Activated CD4-positive, alpha-beta T cell treated with anti-CD3 and anti-CD28 coated beads, Interleukin-2, amount 10 ng/mL, durations not matched to agents 7 days and 5 days (primary cell): ENCODE results near the gene CORO2A. TPM values are rescaled to one million over a fixed set of nuclear protein-coding genes. Genes with fewer than 3 reads are reported as not detected.
"Not testable (repeated sequence)": the region's sequence is repeated elsewhere in the genome, so short reads cannot be mapped to it uniquely, and the experiment has no call there.

Experiments
- CTCF ChIA-PET: fragments of 350-600 bp; sonication (Branson Sonifier 250); formaldehyde crosslinking; loops from one replicate; lab custom pipeline; 2021; ENCODE audit warnings: antibody characterized with exemption; lab: Charles Lee
- POLR2A ChIA-PET: fragments of 350-600 bp; sonication (Branson Sonifier 250); formaldehyde crosslinking; loops from one replicate; lab custom pipeline; 2021; ENCODE audit warnings: antibody characterized with exemption; lab: Charles Lee
- DNase-seq: peaks from one replicate; pipeline ENCODE4 v3.0.0-alpha.2; 2020
- H3K27ac Mint-ChIP-seq: one replicate; pipeline ENCODE4 v1.8.0; 2021; ENCODE audit warnings: mild to moderate bottlenecking, moderate library complexity, mixed read lengths
- H3K27me3 Mint-ChIP-seq: one replicate; pipeline ENCODE4 v1.8.0; 2021; ENCODE audit warnings: mixed read lengths
- H3K36me3 Mint-ChIP-seq: one replicate; pipeline ENCODE4 v1.8.0; 2021; ENCODE audit warnings: low read depth, mixed read lengths
- H3K4me1 Mint-ChIP-seq: one replicate; pipeline ENCODE4 v1.8.0; 2021; ENCODE audit warnings: mixed read lengths
- H3K4me3 Mint-ChIP-seq: one replicate; pipeline ENCODE4 v1.8.0; 2021; ENCODE audit warnings: mild to moderate bottlenecking, moderate library complexity, mixed read lengths
- H3K9me3 Mint-ChIP-seq: one replicate; pipeline ENCODE4 v1.8.0; 2021; ENCODE audit warnings: mixed read lengths
- total RNA-seq, 2 experiments: library from RNA; stranded (reverse); gene quantifications; one replicate each; pipeline ENCODE4 v1.2.3, GENCODE V29; 2021

Gene CORO2A
- total RNA-seq, 2 experiments from 2014 or later, result 7.2 to 8.2 TPM

DNA sequence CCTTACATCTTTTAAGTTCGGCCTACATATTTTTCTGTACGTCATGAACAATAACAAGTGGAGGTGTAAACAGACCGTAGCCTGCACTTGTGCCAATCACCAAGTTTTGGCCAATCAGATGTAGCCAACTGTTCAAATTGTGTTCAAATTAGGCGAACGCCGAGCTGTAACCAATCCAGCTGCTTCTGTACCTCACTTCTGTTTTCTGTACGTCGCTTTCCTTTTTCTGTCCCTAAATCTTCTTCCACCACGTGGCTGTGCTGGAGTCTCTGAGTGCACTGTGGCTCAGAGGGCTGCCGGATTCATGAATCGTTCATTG, 99.9 kb downstream of the CORO2A start:
- H3K4me3 Mint-ChIP-seq, result no peak overlapping the region
- H3K4me1 Mint-ChIP-seq, result peaks cover 46% of the 10 kb centered on the region
- no peaks in the 10 kb centered on the region for H3K27me3 Mint-ChIP-seq
- H3K9me3 Mint-ChIP-seq, result no peaks in the 10 kb centered on the region
- peaks cover 75% of the 10 kb centered on the region for H3K36me3 Mint-ChIP-seq
- ChIA-PET POLR2A (no interaction called here), CTCF (interaction anchor here (1.3 kb wide), 2 partner anchors 13 to 17 kb away, joined by 3 read pairs; no protein-coding TSS in a partner anchor)
- no peak for DNase-seq
- H3K27ac Mint-ChIP-seq, result no peak overlapping the region

DNA sequence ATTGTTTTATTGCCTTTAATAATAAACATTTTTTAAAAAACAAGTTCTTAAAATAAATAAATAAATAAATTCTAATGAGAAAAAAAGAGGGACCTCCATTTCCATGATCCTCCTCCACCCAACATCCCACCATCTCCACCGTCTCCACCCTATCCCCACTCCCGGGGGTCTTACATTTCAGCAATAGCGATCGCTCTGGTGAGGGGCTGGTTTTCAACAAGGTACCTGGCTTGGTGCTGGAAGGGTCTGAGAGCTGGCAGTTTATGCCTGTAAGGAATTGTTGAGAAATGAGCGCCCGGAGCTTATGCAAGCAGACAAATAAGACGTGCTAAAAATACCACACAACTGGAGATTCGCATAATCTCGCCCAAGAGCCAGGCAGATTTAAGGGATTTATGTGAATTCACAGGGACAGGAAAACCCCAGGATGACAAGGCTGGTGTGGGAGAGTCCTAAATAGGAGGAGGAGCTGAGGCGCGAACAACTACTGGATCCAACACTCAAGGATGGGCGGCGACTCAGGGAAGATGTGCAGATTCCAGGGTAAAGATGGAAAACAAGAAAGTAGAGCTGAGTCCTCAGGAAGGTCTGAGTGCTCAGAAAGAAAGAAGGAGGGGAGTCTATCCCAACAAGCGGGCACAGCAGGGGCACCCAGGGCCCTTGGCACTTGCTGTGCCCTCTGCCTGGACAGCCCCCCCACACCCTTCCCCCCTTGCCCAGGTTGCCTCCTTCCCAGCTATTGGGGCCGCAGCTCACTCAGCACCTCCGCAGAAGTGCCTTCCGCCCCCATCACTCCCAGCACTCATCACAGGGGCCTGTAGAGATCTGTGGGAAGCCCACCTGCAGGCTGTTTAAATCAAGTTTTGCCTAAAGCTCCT, 100.5 kb downstream of the CORO2A start:
- ChIA-PET POLR2A (no interaction called here), CTCF (interaction anchor here (0.6 to 1.3 kb wide), 2 partner anchors 18 to 28 kb away, joined by 3 read pairs; no protein-coding TSS in a partner anchor)
- DNase-seq, result no peak
- H3K27ac Mint-ChIP-seq, result peak overlapping the region; percentile 47
- H3K36me3 Mint-ChIP-seq, result peaks cover 71% of the 10 kb centered on the region
- no peak overlapping the region for H3K4me3 Mint-ChIP-seq
- H3K4me1 Mint-ChIP-seq, result peaks cover 42% of the 10 kb centered on the region
- H3K9me3 Mint-ChIP-seq, result no peaks in the 10 kb centered on the region
- H3K27me3 Mint-ChIP-seq, result no peaks in the 10 kb centered on the region

DNA sequence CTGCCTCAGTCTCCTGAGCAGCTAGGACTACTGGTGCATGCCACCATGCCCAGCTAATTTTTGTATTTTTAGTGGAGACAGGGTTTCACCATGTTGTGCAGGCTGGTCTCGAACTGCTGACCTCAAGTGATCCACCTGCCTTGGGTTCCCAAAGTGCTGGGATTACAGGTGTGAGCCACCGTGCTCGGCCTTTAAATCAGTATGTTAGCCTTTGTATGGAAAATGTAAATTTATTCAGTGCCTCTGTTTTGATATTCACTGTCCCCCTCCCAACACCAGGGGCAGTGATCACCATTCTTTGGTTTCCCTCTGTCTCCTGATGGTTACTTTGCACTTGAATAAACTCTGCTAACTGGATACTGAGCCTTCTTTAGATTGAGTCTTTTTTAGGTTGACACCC, 101.8 kb downstream of the CORO2A start:
- H3K9me3 Mint-ChIP-seq, H3K27me3 Mint-ChIP-seq, DNase-seq, H3K27ac Mint-ChIP-seq, POLR2A ChIA-PET, H3K4me3 Mint-ChIP-seq: not testable (repeated sequence)
- peaks cover 37% of the 10 kb centered on the region for H3K4me1 Mint-ChIP-seq
- CTCF ChIA-PET, result interaction anchor here (1.6 kb wide), 1 partner anchor 11 kb away, joined by 4 read pairs; no protein-coding TSS in a partner anchor
- peaks cover 69% of the 10 kb centered on the region for H3K36me3 Mint-ChIP-seq

DNA sequence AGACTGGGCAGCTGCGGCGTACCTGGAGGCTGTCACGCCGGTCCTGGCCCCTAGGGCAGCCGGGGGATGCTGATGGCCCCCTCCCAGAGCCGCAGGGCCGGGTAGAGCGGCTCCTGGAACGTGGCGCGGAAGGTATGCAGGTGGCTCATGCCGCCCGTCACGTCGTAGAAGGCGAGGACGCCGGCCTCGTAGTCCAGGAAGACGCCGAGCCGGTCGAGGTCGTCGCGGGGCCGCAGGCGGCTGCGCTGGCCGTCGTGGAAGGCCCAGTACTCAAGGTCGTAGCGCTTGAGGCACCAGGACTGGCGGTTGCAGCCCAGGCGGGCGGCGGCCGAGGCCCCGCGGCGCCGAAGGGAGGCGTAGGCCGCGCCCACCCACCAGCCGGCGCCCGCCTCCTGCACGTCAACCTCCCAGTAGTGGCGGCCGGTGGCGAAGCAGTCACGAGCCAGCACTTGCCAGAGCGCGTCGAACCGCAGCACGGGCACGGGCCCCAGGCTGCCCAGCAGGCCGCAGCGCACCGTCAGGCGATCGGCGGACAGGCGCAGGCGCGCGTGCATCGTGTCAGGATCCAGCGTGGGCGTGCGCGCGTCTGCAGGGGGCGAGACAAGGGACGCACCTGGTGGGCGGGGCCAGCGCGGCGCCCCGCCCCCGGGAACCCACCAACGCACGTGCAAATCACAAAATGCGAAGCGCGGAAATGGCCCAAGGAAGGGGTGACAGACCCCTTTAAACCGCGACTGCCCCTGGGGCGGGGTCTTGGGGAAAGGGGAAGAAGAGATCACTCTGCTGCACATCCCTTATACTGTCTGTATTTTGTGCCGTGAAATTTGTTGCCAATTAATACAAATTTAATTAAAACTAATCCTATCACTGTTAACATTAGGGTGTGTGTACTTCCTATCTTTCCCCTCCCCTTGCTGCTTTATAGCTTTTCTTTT, 104.8 kb downstream of the CORO2A start:
- no peaks in the 10 kb centered on the region for H3K9me3 Mint-ChIP-seq
- no peaks in the 10 kb centered on the region for H3K27me3 Mint-ChIP-seq
- no peak for DNase-seq
- H3K4me1 Mint-ChIP-seq, result peaks cover 36% of the 10 kb centered on the region
- CTCF ChIA-PET, result interaction anchor here (0.5 to 6.0 kb wide), 4 partner anchors 9 to 129 kb away, joined by 3 to 39 read pairs (median 3); no protein-coding TSS in a partner anchor
- H3K27ac Mint-ChIP-seq, result no peak overlapping the region
- POLR2A ChIA-PET, result no interaction called here
- H3K4me3 Mint-ChIP-seq, result no peak overlapping the region
- H3K36me3 Mint-ChIP-seq, result peaks cover 66% of the 10 kb centered on the region

DNA sequence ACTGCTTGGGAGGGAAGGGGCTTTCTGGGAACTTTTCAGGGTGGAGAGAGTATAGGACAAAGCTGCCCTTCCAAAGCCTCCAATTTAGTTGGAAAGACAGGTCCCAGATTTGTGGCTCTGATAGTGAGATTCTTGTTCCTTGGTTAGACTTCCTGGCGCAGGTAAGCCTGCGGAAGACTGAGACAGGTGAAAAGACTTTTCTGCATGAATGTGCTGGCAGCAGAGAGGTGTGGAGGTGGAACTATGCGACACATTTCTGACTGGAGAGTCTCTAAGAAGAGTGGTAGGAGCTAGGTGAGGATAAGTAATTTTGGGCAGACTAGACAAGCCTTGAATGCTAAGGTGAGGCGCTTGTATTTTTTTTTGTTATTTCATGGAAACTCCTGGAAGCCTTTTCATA, 106.0 kb downstream of the CORO2A start:
- POLR2A ChIA-PET, result no interaction called here
- no peaks in the 10 kb centered on the region for H3K27me3 Mint-ChIP-seq
- H3K4me3 Mint-ChIP-seq, result no peak overlapping the region
- peaks cover 67% of the 10 kb centered on the region for H3K36me3 Mint-ChIP-seq
- H3K27ac Mint-ChIP-seq, result peak overlapping the region; percentile 58
- H3K9me3 Mint-ChIP-seq, result no peaks in the 10 kb centered on the region
- H3K4me1 Mint-ChIP-seq, result peaks cover 47% of the 10 kb centered on the region
- no peak for DNase-seq
- CTCF ChIA-PET, result interaction anchor here (6.0 kb wide), 1 partner anchor 10 kb away, joined by 39 read pairs; no protein-coding TSS in a partner anchor

DNA sequence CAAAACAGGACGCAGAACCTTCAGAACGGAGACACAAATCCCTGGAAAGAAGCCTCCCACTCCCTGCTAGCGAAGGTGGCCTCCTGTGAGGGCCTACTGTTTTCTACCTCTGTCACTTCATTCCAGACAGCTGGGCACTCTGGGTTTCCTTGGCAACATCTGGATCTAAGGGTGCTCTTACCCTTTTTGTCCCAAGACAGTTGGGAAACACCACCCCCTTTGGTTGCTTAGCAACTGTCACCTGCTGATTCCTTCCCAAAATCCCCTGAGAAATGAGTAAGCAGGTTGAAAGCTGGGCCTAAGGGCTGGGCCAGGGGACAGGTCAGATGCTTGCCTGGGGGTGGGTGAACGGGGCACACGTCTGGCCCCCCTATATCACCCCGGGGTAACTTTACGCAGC, 106.5 kb downstream of the CORO2A start:
- CTCF ChIA-PET, result interaction anchor here (6.0 kb wide), 1 partner anchor 11 kb away, joined by 39 read pairs; no protein-coding TSS in a partner anchor
- no peaks in the 10 kb centered on the region for H3K27me3 Mint-ChIP-seq
- DNase-seq, result no peak
- no peak overlapping the region for H3K4me3 Mint-ChIP-seq
- H3K36me3 Mint-ChIP-seq, result peaks cover 68% of the 10 kb centered on the region
- peaks cover 51% of the 10 kb centered on the region for H3K4me1 Mint-ChIP-seq
- H3K27ac Mint-ChIP-seq, result peak overlapping the region; percentile 58
- no peaks in the 10 kb centered on the region for H3K9me3 Mint-ChIP-seq
- POLR2A ChIA-PET, result no interaction called here

DNA sequence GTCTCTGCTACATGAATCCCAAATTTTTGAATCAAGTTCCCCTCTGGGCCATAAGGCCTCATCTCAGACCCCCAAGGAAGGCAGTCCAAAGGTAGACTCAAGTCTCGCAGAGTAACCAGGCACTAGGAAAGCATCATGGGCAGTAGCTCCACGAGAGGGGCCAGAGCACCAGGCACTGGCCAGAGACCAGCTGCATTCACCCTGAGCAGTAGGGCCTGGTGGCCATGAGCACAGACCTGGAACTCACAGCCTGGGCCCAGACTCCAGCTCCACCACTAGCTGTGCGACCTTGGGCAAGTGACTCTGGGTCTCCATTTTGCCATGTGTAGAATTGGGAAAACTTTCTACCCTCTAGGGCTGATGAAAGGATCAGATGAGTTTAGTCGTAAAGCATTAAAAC, 107.4 kb downstream of the CORO2A start:
- no peak for DNase-seq
- Mint-ChIP-seq H3K4me1 (peaks cover 49% of the 10 kb centered on the region), H3K36me3 (peaks cover 64% of the 10 kb centered on the region), H3K4me3 (no peak overlapping the region), H3K9me3 (no peaks in the 10 kb centered on the region), H3K27ac (no peak overlapping the region), H3K27me3 (no peaks in the 10 kb centered on the region)
- POLR2A ChIA-PET, result no interaction called here
- CTCF ChIA-PET, result interaction anchor here (0.5 to 6.0 kb wide), 4 partner anchors 12 to 86 kb away, joined by 3 to 39 read pairs (median 4); no protein-coding TSS in a partner anchor

DNA sequence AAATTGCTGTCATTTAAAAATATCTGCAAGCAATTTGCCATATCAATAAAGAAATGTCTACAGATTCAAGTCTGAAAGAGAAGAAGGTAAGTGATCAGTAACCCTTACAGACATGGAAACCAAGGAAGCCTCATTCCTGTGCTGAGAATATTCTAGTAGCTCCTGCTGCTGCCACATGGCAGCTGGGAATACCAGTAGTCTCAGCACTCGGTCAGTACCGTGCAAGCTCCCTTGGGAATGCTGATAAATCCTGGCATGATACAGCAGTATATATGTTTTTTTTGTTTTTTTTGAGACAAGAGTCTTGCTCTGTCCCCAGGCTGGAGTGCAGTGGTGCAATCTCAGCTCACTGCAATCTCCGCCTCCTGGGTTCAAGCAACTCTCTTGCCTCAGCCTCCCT, 108.0 kb downstream of the CORO2A start:
- H3K27ac Mint-ChIP-seq, result no peak overlapping the region
- H3K36me3 Mint-ChIP-seq, result peaks cover 61% of the 10 kb centered on the region
- no peak for DNase-seq
- H3K4me3 Mint-ChIP-seq, result no peak overlapping the region
- ChIA-PET CTCF (interaction anchor here (0.7 to 6.0 kb wide), 5 partner anchors 10 to 25 kb away, joined by 3 to 39 read pairs (median 4); no protein-coding TSS in a partner anchor), POLR2A (no interaction called here)
- no peaks in the 10 kb centered on the region for H3K27me3 Mint-ChIP-seq
- peaks cover 43% of the 10 kb centered on the region for H3K4me1 Mint-ChIP-seq
- H3K9me3 Mint-ChIP-seq, result no peaks in the 10 kb centered on the region

DNA sequence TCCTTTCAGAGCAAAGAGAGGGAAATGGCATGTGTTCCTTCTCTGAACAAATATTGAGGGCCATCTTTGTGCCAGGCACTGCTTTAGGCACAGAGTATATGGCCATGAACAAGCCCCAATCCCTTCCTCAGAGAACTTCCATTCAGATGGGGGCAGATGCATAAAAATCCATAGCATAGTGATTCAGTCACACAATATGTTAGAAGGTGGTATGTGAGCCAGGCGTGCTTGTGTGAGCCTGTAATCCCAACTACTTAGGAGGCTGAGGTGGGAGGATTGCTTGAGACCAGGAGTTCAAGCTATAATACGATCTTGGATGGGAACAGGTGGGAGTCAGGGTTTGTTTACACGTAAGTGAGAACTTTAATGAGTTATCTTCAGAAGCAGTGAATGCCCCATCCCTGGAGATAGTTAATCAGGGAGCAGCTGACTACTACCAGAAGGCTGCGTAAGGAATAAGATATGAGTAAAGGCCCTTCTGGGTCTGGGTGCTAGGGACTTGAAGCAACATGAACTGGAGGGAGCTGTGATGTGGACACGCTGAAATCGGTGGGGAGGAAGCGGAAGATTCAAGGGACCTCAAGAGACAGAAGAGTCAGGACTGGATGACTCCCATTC, 108.8 kb downstream of the CORO2A start:
- Mint-ChIP-seq H3K4me3 (no peak overlapping the region), H3K27me3 (no peaks in the 10 kb centered on the region), H3K9me3 (no peaks in the 10 kb centered on the region), H3K4me1 (peaks cover 40% of the 10 kb centered on the region), H3K27ac (peak overlapping the region; percentile 52), H3K36me3 (peaks cover 61% of the 10 kb centered on the region)
- ChIA-PET POLR2A (no interaction called here), CTCF (interaction anchor here (0.7 to 6.0 kb wide), 3 partner anchors 9 to 25 kb away, joined by 3 to 39 read pairs (median 5); no protein-coding TSS in a partner anchor)
- DNase-seq, result no peak

DNA sequence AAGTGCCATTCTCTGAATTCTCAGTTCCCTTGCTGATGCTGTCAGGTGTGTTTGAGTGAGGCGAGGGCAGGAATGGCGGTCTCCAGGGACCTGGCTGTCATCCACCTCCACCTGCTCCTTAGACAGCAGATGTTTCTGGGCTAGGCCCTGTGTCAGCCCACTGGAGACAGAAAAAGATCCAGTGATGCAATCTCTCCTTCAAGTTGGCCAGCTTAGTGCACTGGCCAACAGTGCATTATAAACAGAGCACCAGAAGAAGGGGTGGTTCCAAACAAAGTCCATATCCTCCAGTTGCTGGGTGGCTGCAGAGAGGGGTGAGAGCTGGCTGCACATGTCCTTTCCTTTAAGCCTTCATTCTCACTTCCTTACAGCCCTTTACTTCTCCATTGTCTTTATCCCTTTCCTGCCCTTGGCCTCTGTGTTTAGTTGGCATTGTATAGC, 109.4 kb downstream of the CORO2A start:
- peaks cover 58% of the 10 kb centered on the region for H3K36me3 Mint-ChIP-seq

DNA sequence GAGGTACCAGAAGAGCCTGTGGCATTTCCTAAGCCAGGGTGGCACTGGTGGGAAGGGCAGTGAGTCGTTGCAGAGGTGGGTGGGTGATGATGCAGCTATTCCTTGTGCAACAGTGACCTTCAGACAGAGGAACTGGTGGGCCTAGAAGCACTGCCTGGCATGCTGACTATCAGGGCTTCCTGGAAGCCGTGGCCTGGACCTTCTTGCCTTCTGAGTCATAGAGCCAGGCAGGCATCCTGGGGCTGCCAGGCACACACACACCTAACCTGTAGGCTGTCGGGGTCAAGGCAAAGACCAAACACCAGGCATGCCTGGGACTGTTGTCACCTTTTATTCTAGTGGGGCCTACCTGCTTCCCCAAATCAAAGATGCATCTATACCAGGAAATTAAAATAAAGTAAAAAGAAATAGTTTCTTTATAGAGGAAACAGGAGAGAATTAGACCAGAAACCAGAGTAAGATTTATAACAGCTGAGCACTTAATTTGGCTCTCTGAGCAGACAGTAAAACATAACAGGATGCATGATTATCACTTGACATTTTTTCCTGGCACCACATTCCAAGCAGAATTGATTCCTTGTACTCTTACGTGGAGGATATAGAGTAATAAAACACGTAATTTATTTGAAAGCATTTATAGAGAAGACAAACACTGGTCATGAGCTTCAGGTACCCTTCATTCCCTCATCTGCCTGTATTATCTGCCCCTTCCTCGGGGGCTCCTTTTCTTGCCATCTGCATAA, 110.8 kb downstream of the CORO2A start:
- CTCF ChIA-PET, result interaction anchor here (1.2 kb wide), 1 partner anchor 74 kb away, joined by 3 read pairs; no protein-coding TSS in a partner anchor
- Mint-ChIP-seq H3K36me3 (peaks cover 64% of the 10 kb centered on the region), H3K4me3 (no peak overlapping the region)

More for the DNA sequence above, 109.4 kb downstream of the CORO2A start:
- Mint-ChIP-seq H3K4me3 (no peak overlapping the region), H3K27me3 (no peaks in the 10 kb centered on the region), H3K27ac (no peak overlapping the region), H3K4me1 (peaks cover 40% of the 10 kb centered on the region), H3K9me3 (no peaks in the 10 kb centered on the region)
- CTCF ChIA-PET, result interaction anchor here (1.0 kb wide), 1 partner anchor 12 kb away, joined by 3 read pairs; no protein-coding TSS in a partner anchor
- no peak for DNase-seq
- POLR2A ChIA-PET, result no interaction called here

More for the DNA sequence above, 110.8 kb downstream of the CORO2A start:
- peak overlapping the region; percentile 74 for H3K27ac Mint-ChIP-seq
- POLR2A ChIA-PET, result interaction anchor here (0.6 kb wide), 1 partner anchor 173 kb away, joined by 3 read pairs; no protein-coding TSS in a partner anchor
- no peaks in the 10 kb centered on the region for H3K9me3 Mint-ChIP-seq
- H3K27me3 Mint-ChIP-seq, result no peaks in the 10 kb centered on the region
- H3K4me1 Mint-ChIP-seq, result peaks cover 47% of the 10 kb centered on the region
- peak; percentile 25 for DNase-seq
